GM18502 (cell line): ENCODE data around the gene SH3TC2.
"Not testable (repeated sequence)": the region's sequence is repeated elsewhere in the genome, so short reads cannot be mapped to it uniquely, and the experiment has no call there.

Experiments used
- ATAC-seq: cut with Tn5 transposase; IDR thresholded peaks from one replicate; pipeline ENCODE4 v1.9.1; 2021; ENCODE audit warnings: mild to moderate bottlenecking; ENCODE audit not compliant: unreplicated experiment, poor library complexity

SH3TC2 gene

GRCh38 chr5:149063017-149063687 lies at the start of gene SH3TC2:
Gene SH3TC2 (minus strand): TSS chr5:149063062. CDS start chr5:149063022, 40 bp downstream.
- no peak for ATAC-seq

- no peak for ATAC-seq
Observed at GRCh38 chr5:149110406-149110805, 47.5 kb upstream of the SH3TC2 start.

GRCh38 chr5:149108651-149109280 lies 45.9 kb upstream of the SH3TC2 start:
- ATAC-seq: no peak

GRCh38 chr5:149100331-149100730 lies 37.5 kb upstream of the SH3TC2 start:
- ATAC-seq: no peak

- no peak for ATAC-seq
Observed at GRCh38 chr5:149099920-149100319, 37.1 kb upstream of the SH3TC2 start.

- ATAC-seq: no peak
Observed at GRCh38 chr5:149094996-149095395, 32.1 kb upstream of the SH3TC2 start.

- no peak for ATAC-seq
Observed at GRCh38 chr5:149093625-149094024, 30.8 kb upstream of the SH3TC2 start.

- no peak for ATAC-seq
Observed at GRCh38 chr5:149089796-149090195, 26.9 kb upstream of the SH3TC2 start.

GRCh38 chr5:149088686-149089085 lies 25.8 kb upstream of the SH3TC2 start:
- ATAC-seq: no peak

- ATAC-seq: no peak
Observed at GRCh38 chr5:149083846-149084245, 21.0 kb upstream of the SH3TC2 start.

GRCh38 chr5:149082271-149082670 lies 19.4 kb upstream of the SH3TC2 start:
- ATAC-seq: no peak

- ATAC-seq: no peak
Observed at GRCh38 chr5:149080294-149080693, 17.4 kb upstream of the SH3TC2 start.

- ATAC-seq: no peak
Observed at GRCh38 chr5:149079883-149080282, 17.0 kb upstream of the SH3TC2 start.

- not testable (repeated sequence) for ATAC-seq
Observed at GRCh38 chr5:149074071-149074470, 11.2 kb upstream of the SH3TC2 start.

GRCh38 chr5:149073213-149073612 lies 10.4 kb upstream of the SH3TC2 start:
- ATAC-seq: no peak

GRCh38 chr5:149072791-149073190 lies 9.9 kb upstream of the SH3TC2 start:
- ATAC-seq: no peak

GRCh38 chr5:149072376-149072775 lies 9.5 kb upstream of the SH3TC2 start:
- ATAC-seq: no peak

- no peak for ATAC-seq
Observed at GRCh38 chr5:149071756-149072155, 8.9 kb upstream of the SH3TC2 start.

GRCh38 chr5:149071216-149071615 lies 8.4 kb upstream of the SH3TC2 start:
- ATAC-seq: no peak

GRCh38 chr5:149069711-149070110 lies 6.8 kb upstream of the SH3TC2 start:
- no peak for ATAC-seq

GRCh38 chr5:149063896-149064478 lies 1.1 kb upstream of the SH3TC2 start:
- no peak for ATAC-seq
